Measurements from ENCODE around the gene ZNF784. TPM values are rescaled to one million over a fixed set of nuclear protein-coding genes. Genes with fewer than 3 reads are reported as not detected.

Gene ZNF784
- polyA plus RNA-seq, 4 donors, result 9.5 to 16.3 (median 11.0) TPM

- Histone ChIP-seq H3K27me3 (ENCODE audit: control insufficient read depth in 3 of 3, insufficient read depth in 3 of 3, low read length in 3 of 3) (no peaks in the 10 kb centered on the region), H3K4me3 (ENCODE audit: low read depth in 1 of 3, low read length in 3 of 3) (peak overlapping the region in 1 of 3 donors; percentile 4), H3K36me3 (ENCODE audit: control insufficient read depth in 3 of 3, insufficient read depth in 2 of 3, low read depth in 1 of 3, low read length in 3 of 3) (peaks cover 0 to 30% (median 0%) of the 10 kb centered on the region in 3 donors), H3K4me1 (ENCODE audit: control insufficient read depth in 3 of 3, insufficient read depth in 2 of 3, low read depth in 1 of 3, low read length in 2 of 3) (peaks cover 4 to 13% (median 5%) of the 10 kb centered on the region in 3 donors), H3K27ac (ENCODE audit: low read depth in 1 of 3, low read length in 2 of 3) (peak overlapping the region in 2 of 3 donors; percentile 29 to 39), H3K9me3 (ENCODE audit: control insufficient read depth in 2 of 2, insufficient read depth in 1 of 2, low read depth in 1 of 2, low read length in 1 of 2) (no peaks in the 10 kb centered on the region)
- FAIRE-seq, result no peak
- WGBS, 3 donors, result 64 to 70% (median 68%) methylated on average over 7 of the region's 7 CpGs
- DNase-seq, result no peak
These were observed 805 bp downstream of the ZNF784 start for GRCh38 chr19:55623561-55623960.

- Histone ChIP-seq H3K4me1 (ENCODE audit: control insufficient read depth in 3 of 3, insufficient read depth in 2 of 3, low read depth in 1 of 3, low read length in 2 of 3) (peaks cover 4 to 13% (median 5%) of the 10 kb centered on the region in 3 donors), H3K9me3 (ENCODE audit: control insufficient read depth in 2 of 2, insufficient read depth in 1 of 2, low read depth in 1 of 2, low read length in 1 of 2) (no peaks in the 10 kb centered on the region), H3K27ac (ENCODE audit: low read depth in 1 of 3, low read length in 2 of 3) (no peak overlapping the region), H3K27me3 (ENCODE audit: control insufficient read depth in 3 of 3, insufficient read depth in 3 of 3, low read length in 3 of 3) (no peaks in the 10 kb centered on the region), H3K4me3 (ENCODE audit: low read depth in 1 of 3, low read length in 3 of 3) (no peak overlapping the region), H3K36me3 (ENCODE audit: control insufficient read depth in 3 of 3, insufficient read depth in 2 of 3, low read depth in 1 of 3, low read length in 3 of 3) (peaks cover 0 to 32% (median 0%) of the 10 kb centered on the region in 3 donors)
- FAIRE-seq, result no peak
- WGBS, 3 donors, result 95 to 96% (median 96%) methylated on average over 7 of the region's 7 CpGs
- no peak for DNase-seq
These were observed 1.2 kb downstream of the ZNF784 start for GRCh38 chr19:55623130-55623529.

- H3K9me3 ChIP-seq (ENCODE audit: control insufficient read depth in 2 of 2, insufficient read depth in 1 of 2, low read depth in 1 of 2, low read length in 1 of 2), result no peaks in the 10 kb centered on the region
- FAIRE-seq (no peak), DNase-seq (no peak)
- 93 to 95% (median 94%) methylated on average over 38 to 40 of the region's 40 CpGs for WGBS, 3 donors
- H3K36me3 ChIP-seq (ENCODE audit: control insufficient read depth in 3 of 3, insufficient read depth in 2 of 3, low read depth in 1 of 3, low read length in 3 of 3), result peaks cover 0 to 38% (median 0%) of the 10 kb centered on the region in 3 donors
- H3K4me3 ChIP-seq (ENCODE audit: low read depth in 1 of 3, low read length in 3 of 3), result no peak overlapping the region
- H3K27ac ChIP-seq (ENCODE audit: low read depth in 1 of 3, low read length in 2 of 3), result no peak overlapping the region
- peaks cover 4 to 13% (median 5%) of the 10 kb centered on the region in 3 donors for H3K4me1 ChIP-seq (ENCODE audit: control insufficient read depth in 3 of 3, insufficient read depth in 2 of 3, low read depth in 1 of 3, low read length in 2 of 3)
- no peaks in the 10 kb centered on the region for H3K27me3 ChIP-seq (ENCODE audit: control insufficient read depth in 3 of 3, insufficient read depth in 3 of 3, low read length in 3 of 3)
These were observed 2.0 kb downstream of the ZNF784 start for GRCh38 chr19:55622242-55622969.

GRCh38 chr19:55621673-55622231 is 2.6 kb downstream of the ZNF784 start:
- no peak overlapping the region for H3K4me3 ChIP-seq (ENCODE audit: low read depth in 1 of 3, low read length in 3 of 3)
- no peaks in the 10 kb centered on the region for H3K27me3 ChIP-seq (ENCODE audit: control insufficient read depth in 3 of 3, insufficient read depth in 3 of 3, low read length in 3 of 3)
- peaks cover 4 to 13% (median 5%) of the 10 kb centered on the region in 3 donors for H3K4me1 ChIP-seq (ENCODE audit: control insufficient read depth in 3 of 3, insufficient read depth in 2 of 3, low read depth in 1 of 3, low read length in 2 of 3)
- H3K36me3 ChIP-seq (ENCODE audit: control insufficient read depth in 3 of 3, insufficient read depth in 2 of 3, low read depth in 1 of 3, low read length in 3 of 3), result peaks cover 0 to 44% (median 1%) of the 10 kb centered on the region in 3 donors
- WGBS, 3 donors, result 95 to 97% (median 96%) methylated on average over 53 to 55 of the region's 55 CpGs
- no peaks in the 10 kb centered on the region for H3K9me3 ChIP-seq (ENCODE audit: control insufficient read depth in 2 of 2, insufficient read depth in 1 of 2, low read depth in 1 of 2, low read length in 1 of 2)
- no peak for FAIRE-seq
- DNase-seq, result no peak
- H3K27ac ChIP-seq (ENCODE audit: low read depth in 1 of 3, low read length in 2 of 3), result no peak overlapping the region

GRCh38 chr19:55621205-55621672 is 3.1 kb downstream of the ZNF784 start:
- Histone ChIP-seq H3K4me3 (ENCODE audit: low read depth in 1 of 3, low read length in 3 of 3) (no peak overlapping the region), H3K27ac (ENCODE audit: low read depth in 1 of 3, low read length in 2 of 3) (no peak overlapping the region), H3K36me3 (ENCODE audit: control insufficient read depth in 3 of 3, insufficient read depth in 2 of 3, low read depth in 1 of 3, low read length in 3 of 3) (peaks cover 3 to 49% (median 4%) of the 10 kb centered on the region in 3 donors), H3K9me3 (ENCODE audit: control insufficient read depth in 2 of 2, insufficient read depth in 1 of 2, low read depth in 1 of 2, low read length in 1 of 2) (no peaks in the 10 kb centered on the region), H3K27me3 (ENCODE audit: control insufficient read depth in 3 of 3, insufficient read depth in 3 of 3, low read length in 3 of 3) (no peaks in the 10 kb centered on the region), H3K4me1 (ENCODE audit: control insufficient read depth in 3 of 3, insufficient read depth in 2 of 3, low read depth in 1 of 3, low read length in 2 of 3) (peaks cover 4 to 13% (median 5%) of the 10 kb centered on the region in 3 donors)
- no peak for FAIRE-seq
- 67 to 85% (median 76%) methylated on average over 8 to 9 of the region's 9 CpGs for WGBS, 3 donors
- no peak for DNase-seq

- Histone ChIP-seq H3K36me3 (ENCODE audit: control insufficient read depth in 3 of 3, insufficient read depth in 2 of 3, low read depth in 1 of 3, low read length in 3 of 3) (peaks cover 3 to 53% (median 7%) of the 10 kb centered on the region in 3 donors), H3K4me1 (ENCODE audit: control insufficient read depth in 3 of 3, insufficient read depth in 2 of 3, low read depth in 1 of 3, low read length in 2 of 3) (peaks cover 4 to 13% (median 5%) of the 10 kb centered on the region in 3 donors), H3K9me3 (ENCODE audit: control insufficient read depth in 2 of 2, insufficient read depth in 1 of 2, low read depth in 1 of 2, low read length in 1 of 2) (no peaks in the 10 kb centered on the region), H3K4me3 (ENCODE audit: low read depth in 1 of 3, low read length in 3 of 3) (no peak overlapping the region), H3K27me3 (ENCODE audit: control insufficient read depth in 3 of 3, insufficient read depth in 3 of 3, low read length in 3 of 3) (no peaks in the 10 kb centered on the region), H3K27ac (ENCODE audit: low read depth in 1 of 3, low read length in 2 of 3) (no peak overlapping the region)
- DNase-seq (no peak), FAIRE-seq (no peak)
- 88 to 96% (median 90%) methylated on average over 12 of the region's 12 CpGs for WGBS, 3 donors
These were observed 3.8 kb downstream of the ZNF784 start for GRCh38 chr19:55620410-55621204.

GRCh38 chr19:55619286-55619685 is 5.1 kb downstream of the ZNF784 start:
- Histone ChIP-seq H3K27ac (ENCODE audit: low read depth in 1 of 3, low read length in 2 of 3) (no peak overlapping the region), H3K4me3 (ENCODE audit: low read depth in 1 of 3, low read length in 3 of 3) (no peak overlapping the region), H3K27me3 (ENCODE audit: control insufficient read depth in 3 of 3, insufficient read depth in 3 of 3, low read length in 3 of 3) (no peaks in the 10 kb centered on the region), H3K36me3 (ENCODE audit: control insufficient read depth in 3 of 3, insufficient read depth in 2 of 3, low read depth in 1 of 3, low read length in 3 of 3) (peaks cover 3 to 61% (median 9%) of the 10 kb centered on the region in 3 donors), H3K4me1 (ENCODE audit: control insufficient read depth in 3 of 3, insufficient read depth in 2 of 3, low read depth in 1 of 3, low read length in 2 of 3) (peaks cover 0 to 6% (median 0%) of the 10 kb centered on the region in 3 donors), H3K9me3 (ENCODE audit: control insufficient read depth in 2 of 2, insufficient read depth in 1 of 2, low read depth in 1 of 2, low read length in 1 of 2) (no peaks in the 10 kb centered on the region)
- 73 to 97% (median 91%) methylated on average over 3 of the region's 3 CpGs for WGBS, 3 donors
- FAIRE-seq, result no peak
- DNase-seq, result no peak

GRCh38 chr19:55618426-55618825 is 5.9 kb downstream of the ZNF784 start:
- Histone ChIP-seq H3K27ac (ENCODE audit: low read depth in 1 of 3, low read length in 2 of 3) (no peak overlapping the region), H3K9me3 (ENCODE audit: control insufficient read depth in 2 of 2, insufficient read depth in 1 of 2, low read depth in 1 of 2, low read length in 1 of 2) (no peaks in the 10 kb centered on the region), H3K27me3 (ENCODE audit: control insufficient read depth in 3 of 3, insufficient read depth in 3 of 3, low read length in 3 of 3) (no peaks in the 10 kb centered on the region), H3K4me1 (ENCODE audit: control insufficient read depth in 3 of 3, insufficient read depth in 2 of 3, low read depth in 1 of 3, low read length in 2 of 3) (peaks cover 0 to under 1% (median 0%) of the 10 kb centered on the region in 3 donors), H3K4me3 (ENCODE audit: low read depth in 1 of 3, low read length in 3 of 3) (no peak overlapping the region), H3K36me3 (ENCODE audit: control insufficient read depth in 3 of 3, insufficient read depth in 2 of 3, low read depth in 1 of 3, low read length in 3 of 3) (peaks cover 3 to 63% (median 10%) of the 10 kb centered on the region in 3 donors)
- no peak for DNase-seq
- 81 to 90% (median 81%) methylated on average over 7 of the region's 7 CpGs for WGBS, 3 donors
- FAIRE-seq, result no peak
